Activated CD4-positive, CD25-positive, alpha-beta regulatory T cell treated with anti-CD3 and anti-CD28 coated beads, Interleukin-2, amount 50 U/mL, for 72 hours (primary cell): ENCODE data around the gene NOL4L.
"Not testable (repeated sequence)": the region's sequence is repeated elsewhere in the genome, so short reads cannot be mapped to it uniquely, and the experiment has no call there.

Source experiments
- DNase-seq: peaks from one replicate; pipeline ENCODE4 v3.0.0; 2021

NOL4L gene

DNA sequence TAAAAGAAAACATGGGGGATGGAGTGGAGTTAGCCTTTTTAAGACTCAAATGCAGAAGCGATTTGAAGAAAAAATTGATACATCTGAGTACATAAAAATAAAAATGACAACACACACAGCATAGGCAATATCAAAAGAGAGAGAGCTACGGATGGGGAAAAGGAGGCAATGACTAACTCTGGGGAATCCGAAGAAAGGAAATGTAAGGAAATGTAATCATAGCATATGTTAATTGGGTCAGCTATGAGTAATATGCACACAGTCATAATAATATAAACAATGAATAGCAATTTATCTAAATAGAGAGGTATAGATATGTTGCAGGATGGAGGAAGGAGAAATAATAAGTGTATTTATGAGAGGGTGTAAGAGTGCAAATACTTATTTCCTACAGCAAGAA, 83.4 kb downstream of the NOL4L start:
- DNase-seq, result no peak

DNA sequence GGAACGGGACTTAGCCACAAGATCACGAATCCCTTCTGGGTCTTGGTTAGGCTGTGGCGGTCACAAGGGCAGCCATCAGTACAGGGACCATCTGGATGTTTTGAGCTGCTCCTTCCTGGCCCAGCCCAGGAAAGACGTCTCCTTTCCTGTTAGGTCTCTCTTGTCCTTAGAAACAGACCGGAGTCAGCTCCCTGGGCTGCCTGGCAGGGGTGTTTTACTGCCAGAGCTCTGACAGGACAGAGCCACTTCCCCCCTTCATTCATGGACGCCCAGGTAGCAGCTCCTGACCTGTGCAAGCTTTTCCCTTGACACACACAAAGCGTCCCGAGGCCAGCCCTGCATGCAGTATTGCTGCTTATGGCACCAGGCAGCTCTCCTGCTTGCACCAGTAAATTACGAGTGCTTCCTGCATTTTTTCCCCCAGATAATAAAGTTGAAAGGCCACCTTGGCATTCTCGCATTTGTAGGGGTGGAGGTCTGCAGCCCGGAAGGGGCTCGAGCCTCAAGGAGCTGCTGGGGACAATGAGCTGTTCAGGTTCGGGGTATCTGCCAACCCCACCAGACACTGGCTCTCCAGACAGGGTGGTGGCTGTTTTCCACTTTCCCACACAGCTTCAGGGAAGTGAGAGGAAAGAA, 87.4 kb downstream of the NOL4L start:
- DNase-seq, result no peak

DNA sequence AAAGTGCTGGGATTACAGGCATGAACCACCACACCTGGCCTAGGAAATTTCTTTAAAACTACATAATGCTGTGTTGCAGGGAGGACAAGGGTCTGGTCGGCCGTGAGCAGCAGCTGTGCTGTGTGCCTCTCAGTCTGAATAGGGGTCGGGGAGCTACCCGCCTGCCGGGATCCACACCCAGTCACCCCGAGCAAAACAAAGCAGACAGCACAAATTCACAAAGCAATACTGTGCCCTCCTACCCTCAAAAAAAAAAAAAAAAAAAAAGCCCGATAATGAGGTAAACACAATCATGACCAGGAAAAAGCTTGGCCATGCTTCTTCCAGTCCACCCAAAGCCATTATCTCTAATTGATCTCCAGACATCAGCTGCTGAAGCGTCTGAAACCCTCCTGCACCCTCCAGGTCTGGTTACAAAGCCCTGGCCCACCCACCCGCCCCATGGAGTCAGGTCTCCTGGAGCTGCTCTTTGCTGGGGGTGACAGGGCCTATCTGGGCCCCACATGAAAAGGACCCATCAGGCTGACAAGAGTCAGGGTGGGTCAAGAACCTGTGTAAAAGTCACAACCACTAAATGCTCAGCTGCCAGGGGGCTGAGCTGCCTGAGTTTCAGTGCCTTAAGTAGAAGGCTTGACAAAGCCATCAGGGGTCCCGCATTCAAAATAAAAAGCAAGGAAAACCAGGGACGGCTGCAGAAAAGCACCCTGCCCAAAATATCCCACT, 88.2 kb downstream of the NOL4L start:
- DNase-seq, result no peak

DNA sequence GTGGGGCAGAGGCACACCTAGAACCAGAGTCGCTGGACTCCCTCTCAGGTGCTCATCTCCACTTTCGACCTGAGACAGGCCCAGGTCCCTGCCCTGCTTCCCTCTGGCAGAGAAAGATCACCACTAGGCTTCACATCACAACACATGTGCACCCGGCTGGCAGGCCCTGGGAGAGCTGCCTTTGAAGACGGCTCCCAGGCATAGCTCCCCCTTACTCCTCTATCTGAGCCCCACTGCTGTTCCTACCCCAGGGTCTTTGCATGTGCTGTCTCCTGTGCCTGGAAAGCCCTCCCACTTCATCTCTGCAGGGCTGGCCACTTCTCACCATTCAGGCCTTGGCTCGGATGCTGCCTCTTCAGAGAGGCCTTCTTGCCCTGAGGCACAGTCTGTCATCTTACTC, 89.2 kb downstream of the NOL4L start:
- DNase-seq, result no peak

DNA sequence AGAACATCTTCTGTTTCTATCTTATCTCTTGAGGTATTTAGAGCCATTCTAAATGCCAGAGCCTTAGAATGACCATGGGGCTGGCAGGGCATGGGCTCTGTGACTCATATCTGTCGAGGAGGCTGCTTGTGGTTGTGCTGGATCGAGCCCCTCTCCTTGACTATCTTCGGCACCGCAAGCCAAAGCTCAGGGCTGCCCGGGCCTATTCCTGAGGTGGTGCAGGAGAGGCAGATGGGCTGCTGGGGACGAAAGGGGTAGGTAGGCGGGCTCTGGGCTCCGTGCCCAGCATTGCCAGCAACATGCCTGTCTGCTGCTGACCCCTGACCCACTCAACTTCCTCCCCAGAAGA, 89.9 kb downstream of the NOL4L start:
- DNase-seq, result no peak

DNA sequence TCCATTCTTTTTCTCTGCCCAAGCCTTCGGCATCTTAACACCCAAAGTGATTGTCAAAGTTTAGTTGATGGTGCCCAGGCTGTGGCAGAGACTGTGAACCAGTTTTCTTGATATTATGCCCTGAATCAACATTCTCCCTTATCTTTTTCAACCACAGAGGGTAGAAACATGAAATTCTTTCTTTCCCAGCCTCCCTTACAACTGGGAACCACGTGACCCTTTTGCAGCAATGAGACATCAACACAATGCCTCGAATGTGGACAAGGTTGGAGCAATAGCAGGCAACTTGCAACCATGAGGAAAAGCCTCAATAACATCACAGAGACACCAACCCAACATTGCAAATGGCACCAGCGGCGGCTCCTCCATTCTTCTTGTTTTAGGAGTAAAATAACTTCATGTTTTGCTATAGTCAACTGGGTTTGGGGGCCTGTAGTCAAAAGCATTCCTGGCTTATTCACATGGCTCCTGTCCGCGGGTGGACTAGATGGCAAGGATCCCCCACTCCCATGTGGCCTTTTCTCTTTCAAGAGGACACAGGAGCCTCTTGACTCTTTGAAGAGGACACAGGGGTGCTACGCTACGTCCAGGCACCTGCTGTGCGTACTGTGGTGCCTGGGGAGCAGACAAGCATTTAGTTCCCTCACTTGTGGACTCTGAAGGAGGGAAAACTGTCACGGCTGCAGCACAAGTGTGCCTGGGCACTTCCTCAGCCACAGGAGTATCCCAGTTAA, 90.5 kb downstream of the NOL4L start:
- no peak for DNase-seq

DNA sequence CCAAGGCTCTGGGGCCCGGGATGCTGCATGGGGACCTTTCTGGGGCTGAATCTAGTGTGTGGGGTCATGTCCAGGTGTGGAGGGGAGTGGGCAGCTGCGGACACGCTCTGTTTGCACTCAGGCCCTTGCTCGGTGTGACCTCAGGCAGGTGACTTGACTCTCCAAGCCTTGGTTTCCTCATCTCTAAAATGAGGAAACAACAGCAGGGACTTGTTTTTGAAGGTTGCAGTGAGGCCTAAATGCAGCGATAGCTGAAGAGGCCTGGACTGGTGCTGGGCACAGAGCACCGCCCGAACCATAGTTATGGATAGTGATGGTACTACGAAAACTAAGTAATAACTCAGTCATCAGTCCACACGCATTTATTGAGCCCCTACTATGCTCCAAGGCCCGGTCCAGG, 91.8 kb downstream of the NOL4L start:
- no peak for DNase-seq

DNA sequence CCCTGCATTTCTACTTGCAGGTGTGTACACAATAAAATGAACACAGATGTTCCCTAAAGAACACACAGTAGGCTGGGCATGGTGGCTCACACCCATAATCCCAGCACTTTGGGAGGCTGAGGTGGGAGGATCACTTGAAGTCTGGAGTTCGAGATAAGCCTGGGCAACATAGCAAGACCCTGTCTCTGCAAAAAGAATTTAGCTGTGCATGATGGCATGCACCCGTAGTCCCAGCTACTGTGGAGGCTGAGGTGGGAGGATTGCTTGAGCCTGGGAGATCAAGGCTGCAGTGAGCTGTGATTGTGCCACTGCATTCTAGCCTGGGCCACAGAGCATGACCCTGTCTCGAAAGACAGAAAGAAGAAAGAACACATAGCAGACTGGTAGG, 93.4 kb downstream of the NOL4L start:
- not testable (repeated sequence) for DNase-seq

DNA sequence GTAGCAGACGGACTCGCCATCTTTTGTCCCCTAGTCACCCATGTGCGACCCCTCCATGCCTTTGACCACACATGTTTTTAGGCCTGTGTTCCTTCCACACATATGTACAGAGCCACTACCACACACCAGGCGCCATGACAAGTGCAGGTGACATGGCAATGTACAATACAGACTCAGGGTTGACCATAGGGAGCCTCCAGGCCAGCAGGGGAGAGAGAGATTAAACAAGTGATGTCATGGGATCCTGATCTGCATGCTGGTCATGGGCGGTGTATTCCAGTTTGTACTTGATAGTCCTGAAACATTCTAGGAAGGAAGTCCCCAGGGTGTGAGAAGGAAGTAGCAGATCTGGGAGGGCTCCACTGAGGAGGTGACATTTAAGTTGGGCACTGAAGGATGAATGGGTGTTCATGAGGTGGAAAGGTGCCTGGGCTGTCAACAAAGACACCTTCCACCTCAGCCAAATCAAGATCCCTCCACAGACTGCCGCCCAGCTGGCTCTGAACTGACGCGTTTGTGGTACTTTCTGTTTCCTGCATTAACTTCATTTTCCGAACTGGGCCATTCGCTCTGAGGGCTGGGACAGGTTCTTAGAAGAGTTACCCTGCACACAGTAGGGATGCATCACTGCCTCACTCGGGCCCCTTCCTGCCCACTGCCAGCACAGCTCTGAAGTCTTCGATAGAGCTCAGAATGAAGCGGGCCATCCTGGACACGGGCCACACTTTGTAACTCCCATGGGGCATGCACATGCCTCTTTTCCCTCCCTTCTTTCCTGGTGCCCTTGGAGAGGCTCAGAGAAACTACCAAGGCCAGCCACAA, 94.0 kb downstream of the NOL4L start:
- DNase-seq, result no peak

DNA sequence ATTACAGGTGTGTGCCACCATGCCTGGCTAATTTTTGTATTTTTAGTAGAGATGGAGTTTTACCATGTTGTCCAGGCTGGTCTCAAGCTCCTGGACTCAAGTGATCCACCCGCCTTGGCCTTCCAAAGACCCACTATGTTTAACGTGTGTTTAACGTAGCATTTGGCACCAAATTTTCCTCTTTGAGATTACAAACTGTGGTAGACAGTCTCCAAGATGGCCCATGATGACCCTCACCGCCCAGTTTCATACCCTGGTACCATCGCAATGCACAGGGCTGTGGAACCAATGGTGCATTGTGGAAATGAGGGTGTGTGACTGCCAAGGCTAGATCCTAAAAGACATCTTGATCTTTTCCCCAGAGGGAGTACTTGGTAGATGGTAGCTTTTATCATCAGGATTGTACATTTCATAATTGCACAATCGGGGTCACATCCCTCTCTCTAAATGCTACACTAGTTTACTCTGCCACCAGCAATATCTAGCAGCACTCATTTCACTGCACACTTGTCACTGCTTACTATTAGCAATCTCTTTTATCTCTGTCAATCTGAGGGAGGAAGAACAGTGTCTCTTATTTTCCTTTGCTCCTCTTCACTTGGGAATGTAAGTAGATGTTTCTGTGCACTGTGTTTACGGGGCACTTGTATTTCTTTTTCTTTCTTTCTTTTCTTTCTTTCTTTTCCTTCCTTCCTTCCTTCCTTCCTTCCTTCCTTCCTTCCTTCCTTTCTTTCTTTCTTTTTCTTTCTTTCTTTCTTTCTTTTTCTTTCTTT, 96.9 kb downstream of the NOL4L start:
- DNase-seq, result no peak

DNA sequence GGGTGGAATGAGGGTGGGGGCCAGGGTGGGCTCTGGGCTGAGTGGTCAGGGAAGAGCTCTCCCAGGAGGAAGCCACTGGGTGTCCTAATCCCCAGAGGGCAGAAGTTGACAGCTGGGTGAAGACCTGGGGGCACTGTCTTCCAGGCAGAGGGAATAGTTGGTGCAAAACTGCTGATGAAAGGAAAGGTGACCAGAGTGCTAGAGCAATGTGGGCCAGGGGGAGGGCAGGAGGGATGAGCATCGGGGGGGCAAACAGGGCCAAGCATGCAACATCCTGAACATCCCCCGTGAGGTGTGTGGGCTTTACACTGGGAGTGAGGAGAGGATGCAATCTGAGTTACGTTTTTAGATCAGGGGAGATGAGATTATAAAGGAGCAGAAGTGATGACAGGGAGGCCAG, 97.8 kb downstream of the NOL4L start:
- no peak for DNase-seq

DNA sequence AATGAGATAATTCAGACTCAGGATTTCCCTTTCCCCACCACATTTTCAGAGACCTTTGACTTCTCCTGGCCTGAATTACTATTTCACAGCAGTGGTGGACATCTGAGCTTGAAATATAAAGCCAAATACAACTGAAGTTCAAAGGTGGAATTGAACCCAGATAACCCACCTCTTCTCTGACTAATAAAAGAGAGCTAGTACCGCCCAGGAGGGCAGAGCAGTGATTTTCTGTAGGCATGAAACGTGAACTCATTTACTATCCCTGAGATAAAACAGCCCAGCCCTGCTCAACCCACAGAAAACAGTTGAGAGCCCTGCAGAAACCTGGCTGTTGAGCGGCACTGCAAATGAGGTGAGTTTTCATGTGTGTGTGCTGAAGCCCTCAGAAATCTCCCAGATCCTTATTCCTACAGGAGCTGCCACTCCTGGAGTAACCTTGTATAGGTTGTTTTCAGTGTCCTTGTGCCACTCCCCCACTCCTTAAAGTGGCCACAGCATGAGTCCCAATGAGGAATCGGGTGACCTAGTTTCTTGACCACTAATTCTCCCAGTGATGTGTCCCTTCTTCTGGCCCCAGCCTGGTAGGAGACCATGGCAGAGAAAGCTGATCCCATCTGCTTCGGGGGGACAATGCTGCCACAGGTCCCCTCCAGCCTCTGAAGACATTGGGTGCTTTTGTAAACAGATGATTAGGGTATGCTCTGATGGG, 99.2 kb downstream of the NOL4L start:
- no peak for DNase-seq

DNA sequence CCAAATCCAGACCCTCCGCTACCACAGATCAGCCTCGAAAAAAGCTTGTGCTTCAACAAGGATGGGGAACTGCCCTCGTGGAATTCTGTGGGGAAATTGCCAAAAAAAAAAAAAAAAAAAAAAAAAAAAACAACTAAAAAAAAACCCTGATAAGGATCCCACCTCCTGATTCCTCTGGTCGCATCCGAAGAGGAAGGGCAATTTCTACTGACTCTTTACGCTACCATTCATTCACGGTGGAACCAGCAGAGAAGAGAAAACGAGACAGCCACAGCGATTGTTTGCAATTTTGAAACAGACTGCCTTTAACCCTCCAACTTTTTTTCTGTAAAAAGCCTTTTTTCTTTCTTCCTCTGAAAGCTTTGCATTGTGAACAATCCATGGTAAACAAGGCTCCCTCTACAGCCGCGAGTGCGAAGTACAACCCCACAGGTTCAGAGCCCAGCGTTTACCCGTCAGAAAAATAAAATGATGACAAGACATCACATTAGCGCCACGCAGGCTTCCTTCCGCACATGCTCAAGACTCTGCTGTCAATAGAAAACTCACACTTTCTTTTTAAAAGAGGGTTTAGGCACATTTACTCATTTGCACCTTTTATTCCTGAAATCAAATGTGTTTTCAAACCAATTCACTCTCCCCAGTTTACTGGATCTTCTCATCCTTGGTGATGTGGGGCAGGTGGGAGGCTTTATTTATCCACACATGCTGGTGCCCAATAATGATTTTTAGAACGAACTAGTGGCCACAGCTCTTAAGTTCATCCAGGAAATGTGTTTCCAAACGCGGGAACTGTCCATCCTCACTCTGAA, 100.0 kb downstream of the NOL4L start:
- DNase-seq, result peak; percentile 71

DNA sequence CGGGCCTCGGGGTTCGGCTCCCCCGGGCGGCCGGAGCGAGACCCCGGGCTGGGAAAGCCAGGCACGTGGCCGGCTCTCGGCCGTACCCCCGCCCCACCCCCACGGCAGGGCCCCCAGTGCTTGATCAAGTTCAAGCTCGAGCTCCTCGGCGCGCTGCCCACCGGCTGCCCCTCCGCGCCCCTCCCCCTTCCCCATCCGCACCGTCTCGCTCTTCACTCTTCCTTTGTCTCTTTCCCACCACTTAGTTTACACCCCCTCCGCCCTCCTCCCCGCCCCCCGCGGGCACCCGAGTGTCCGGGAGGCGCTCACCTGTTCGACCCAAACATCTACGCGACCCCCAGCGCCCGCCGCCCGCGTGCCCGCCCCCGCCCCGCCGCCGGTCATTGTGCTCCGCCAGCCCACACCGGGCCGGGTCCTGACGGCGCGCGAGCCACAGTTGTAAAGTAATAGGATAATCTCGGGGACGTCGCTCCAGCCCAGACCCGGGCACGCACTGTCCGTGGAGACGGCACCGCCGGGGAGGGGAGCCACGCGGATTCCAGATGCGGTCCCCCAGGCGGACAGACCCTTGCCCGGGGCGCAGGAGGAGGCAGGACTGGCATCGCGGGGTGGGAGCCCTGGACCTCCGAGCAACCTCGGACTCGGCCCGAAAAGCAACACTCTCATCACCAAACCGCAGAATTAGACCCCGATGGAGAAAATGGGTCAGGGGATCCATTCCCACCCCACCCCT, 100.7 kb downstream of the NOL4L start:
- peak; percentile 47 for DNase-seq

DNA sequence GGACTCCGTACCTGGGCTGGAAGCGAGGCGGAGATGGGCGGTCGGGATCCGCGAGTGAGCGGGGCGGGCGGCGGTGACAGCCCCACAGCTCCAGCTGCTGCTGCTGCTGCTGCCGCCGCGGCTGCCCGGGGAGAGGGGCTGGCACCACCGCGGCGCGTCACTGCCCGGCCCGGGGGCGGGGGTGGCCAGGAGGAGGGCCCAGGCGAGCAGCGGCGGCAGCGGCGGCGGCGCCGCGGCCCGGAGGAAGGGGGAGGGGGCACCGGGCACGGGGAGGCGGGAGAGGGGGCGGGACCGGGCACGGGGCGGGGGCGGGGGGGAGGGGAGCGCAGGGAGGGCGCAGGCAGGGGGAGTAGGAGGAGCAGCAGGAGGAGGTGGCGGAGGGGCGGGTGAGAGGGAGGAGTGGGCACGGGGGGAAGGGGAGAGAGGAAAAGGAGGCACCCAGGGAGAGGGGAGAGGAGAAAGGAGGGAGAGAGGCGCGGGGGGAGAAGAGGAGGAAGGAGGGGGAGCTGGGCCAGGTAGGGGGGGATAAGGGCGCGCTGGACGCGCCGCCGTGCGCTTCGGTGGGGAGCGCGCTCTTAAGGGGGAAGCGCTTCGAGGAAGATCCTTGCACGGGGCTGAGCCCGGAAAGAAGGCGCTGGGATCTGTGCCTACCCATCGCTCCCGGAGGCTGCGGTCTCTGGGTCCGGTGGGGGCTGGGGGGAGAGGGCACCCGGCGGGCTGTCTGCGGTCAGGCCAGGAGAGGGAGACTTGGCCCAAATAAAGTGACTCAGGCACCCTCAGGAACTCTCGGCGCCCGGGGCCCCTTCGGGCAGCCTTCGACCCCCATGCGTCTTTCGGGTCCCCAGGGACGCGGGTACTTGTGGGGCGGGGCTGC, 101.5 kb downstream of the NOL4L start:
- DNase-seq, result peak; percentile 61

DNA sequence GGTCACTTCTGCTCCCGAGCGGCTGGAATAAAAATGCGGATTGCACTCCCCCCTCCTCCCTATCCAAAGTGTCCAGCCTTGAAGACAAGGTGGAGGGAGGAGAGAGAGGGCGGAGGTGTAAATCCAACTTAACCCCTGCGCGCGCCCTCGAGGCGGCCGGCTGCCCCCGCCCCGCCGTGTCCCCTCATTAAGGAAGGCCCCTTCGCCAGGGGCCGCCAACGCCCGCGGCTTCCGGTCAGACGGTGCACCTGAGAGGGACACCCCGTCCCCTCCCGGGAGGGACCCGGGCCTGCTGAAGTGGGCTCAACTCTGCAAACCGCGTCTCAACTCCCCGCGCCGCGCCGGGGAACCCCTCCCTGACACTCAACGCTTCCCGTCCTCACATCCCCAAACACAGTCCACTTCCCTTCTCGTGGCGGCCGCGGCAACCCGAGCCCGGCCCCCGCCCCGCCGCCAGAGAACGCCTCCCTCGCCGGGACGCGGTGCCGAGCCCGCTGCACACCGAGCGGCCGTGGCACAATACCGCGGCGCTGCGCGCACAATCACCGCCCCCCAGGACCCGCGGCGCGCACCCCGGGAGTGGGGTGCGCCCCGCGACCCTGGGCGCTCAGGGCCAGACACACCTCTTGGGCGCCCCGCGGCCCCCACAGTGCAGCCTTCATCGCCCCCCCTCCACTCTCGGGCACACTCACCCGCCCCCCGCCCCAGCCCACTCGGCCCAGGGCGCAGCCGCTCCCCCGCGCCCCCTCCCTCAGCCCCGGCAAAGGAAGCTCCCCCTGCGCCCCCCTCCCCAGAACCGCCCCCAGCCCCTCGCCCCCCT, 102.5 kb downstream of the NOL4L start:
- no peak for DNase-seq

DNA sequence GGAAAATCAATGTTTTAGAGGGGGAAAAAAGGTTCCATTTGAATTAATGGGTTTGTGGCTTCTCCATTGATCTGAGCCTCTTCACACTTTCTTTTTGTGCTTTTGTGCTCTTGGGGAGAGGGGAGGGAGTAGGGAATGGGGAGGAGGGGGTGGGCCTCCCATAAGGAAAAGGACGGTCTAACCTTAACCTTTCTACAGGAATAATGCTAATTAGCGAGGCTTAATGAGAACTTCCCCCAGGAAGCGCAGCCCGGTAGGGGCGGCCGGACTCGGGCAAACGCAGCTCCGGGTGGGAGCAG, 103.0 kb downstream of the NOL4L start:
- no peak for DNase-seq

DNA sequence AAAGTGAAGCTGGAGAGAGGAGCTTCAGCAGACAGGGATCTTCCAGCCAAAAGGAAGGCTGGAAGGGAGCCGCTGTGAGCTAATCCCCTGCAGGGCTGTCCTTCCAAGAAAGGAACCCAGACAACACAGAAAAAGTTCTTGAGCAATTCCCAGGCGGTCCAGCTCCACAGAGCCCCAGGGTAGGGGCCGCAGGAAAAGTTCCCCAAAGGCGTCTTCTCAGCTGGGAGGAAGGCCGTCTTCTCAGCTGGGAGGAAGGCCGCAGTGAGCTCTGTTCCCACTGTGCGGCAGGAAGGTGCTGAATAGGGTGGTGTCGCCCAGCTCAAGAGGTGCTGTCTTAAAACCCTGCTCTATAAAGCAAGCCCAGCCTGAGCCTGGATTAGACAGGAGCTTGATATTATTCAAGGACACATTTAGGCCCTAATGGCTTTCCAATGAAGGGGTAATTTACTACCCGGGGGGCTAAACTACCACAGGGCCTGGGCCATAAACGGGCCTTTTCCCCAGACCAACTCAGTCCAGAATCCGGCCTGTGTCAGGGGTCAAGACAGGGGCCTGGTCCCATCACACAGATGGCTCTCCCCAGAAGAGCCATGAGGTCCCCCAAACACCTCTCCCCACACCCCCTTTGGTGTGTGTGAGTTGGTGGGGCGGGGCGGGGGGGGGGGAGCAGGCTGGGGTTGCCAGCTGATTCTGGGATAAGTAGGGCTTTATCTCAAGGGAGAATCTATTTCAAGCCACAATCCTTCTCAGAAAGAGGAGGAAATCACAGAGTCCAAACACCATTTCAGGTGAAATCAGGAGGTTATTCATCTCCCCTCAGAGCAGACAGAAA, 103.6 kb downstream of the NOL4L start:
- DNase-seq, result no peak
